GM21619 (cell line): ENCODE data around the gene BOC.

Source experiments
- ATAC-seq: cut with Tn5 transposase; IDR thresholded peaks from one replicate; pipeline ENCODE4 v1.9.1; 2021; ENCODE audit not compliant: unreplicated experiment

BOC gene

GRCh38 chr3:113285741-113286140 is 74.4 kb downstream of the BOC start:
- ATAC-seq = no peak

- ATAC-seq = no peak
These were observed 75.2 kb downstream of the BOC start for GRCh38 chr3:113286524-113286923.

GRCh38 chr3:113287111-113287802 is 75.9 kb downstream of the BOC start:
- ATAC-seq = no peak

GRCh38 chr3:113287803-113288648 is 76.7 kb downstream of the BOC start:
- no peak for ATAC-seq

- no peak for ATAC-seq
These were observed 77.5 kb downstream of the BOC start for GRCh38 chr3:113288881-113289280.

- ATAC-seq = no peak
These were observed 80.2 kb downstream of the BOC start for GRCh38 chr3:113291572-113291971.

- ATAC-seq = no peak
These were observed 81.6 kb downstream of the BOC start for GRCh38 chr3:113292933-113293332.

- ATAC-seq = no peak
These were observed 82.0 kb downstream of the BOC start for GRCh38 chr3:113293348-113293747.

- no peak for ATAC-seq
These were observed 84.1 kb downstream of the BOC start for GRCh38 chr3:113295463-113295862.

GRCh38 chr3:113297287-113297686 is 85.9 kb downstream of the BOC start:
- ATAC-seq = no peak

- no peak for ATAC-seq
These were observed 86.5 kb downstream of the BOC start for GRCh38 chr3:113297841-113298240.

- ATAC-seq = no peak
These were observed 89.2 kb downstream of the BOC start for GRCh38 chr3:113300596-113300995.

- no peak for ATAC-seq
These were observed 92.7 kb downstream of the BOC start for GRCh38 chr3:113304102-113304501.

- no peak for ATAC-seq
These were observed 93.6 kb downstream of the BOC start for GRCh38 chr3:113304856-113305540.

GRCh38 chr3:113310960-113311359 is 99.6 kb downstream of the BOC start:
- ATAC-seq = no peak

- ATAC-seq = no peak
These were observed 101.1 kb downstream of the BOC start for GRCh38 chr3:113312416-113312815.

- ATAC-seq = no peak
These were observed 103.6 kb downstream of the BOC start for GRCh38 chr3:113314923-113315322.

- ATAC-seq = no peak
These were observed 118.4 kb downstream of the BOC start for GRCh38 chr3:113329757-113330156.

GRCh38 chr3:113330742-113331141 is 119.4 kb downstream of the BOC start:
- ATAC-seq = no peak

GRCh38 chr3:113331187-113331586 is 119.8 kb downstream of the BOC start:
- ATAC-seq = no peak
